HG03159 (cell line): ENCODE results near the gene DYNLT4.
A peak's percentile ranks its signal among the peaks of the same experiment; 100 is the strongest.
"Not testable (repeated sequence)": the region's sequence is repeated elsewhere in the genome, so short reads cannot be mapped to it uniquely, and the experiment has no call there.

Experiments
- ATAC-seq: cut with Tn5 transposase; IDR thresholded peaks from one replicate; pipeline ENCODE4 v1.9.1; 2021; ENCODE audit warnings: mild to moderate bottlenecking, moderate library complexity; ENCODE audit not compliant: unreplicated experiment

Gene DYNLT4

GRCh38 chr1:44810762-44811105, 3.6 kb upstream of the DYNLT4 start:
- ATAC-seq: not testable (repeated sequence)

- no peak for ATAC-seq
Measured at GRCh38 chr1:44810101-44810761, 3.1 kb upstream of the DYNLT4 start.

- peak; percentile 38 for ATAC-seq
Measured at GRCh38 chr1:44808938-44809917, 2.1 kb upstream of the DYNLT4 start.

- no peak for ATAC-seq
Measured at GRCh38 chr1:44808063-44808937, 1.1 kb upstream of the DYNLT4 start, which contains the start of gene BTBD19. Gene BTBD19, plus strand, starts transcription at chr1:44808523. Its CDS starts 298 bp downstream, at chr1:44808821.

- peak; percentile 40 for ATAC-seq
Measured at GRCh38 chr1:44807364-44808062, 362 bp upstream of the DYNLT4 start.

GRCh38 chr1:44806025-44806703, 987 bp downstream of the DYNLT4 start:
- ATAC-seq: no peak

- ATAC-seq: no peak
Measured at GRCh38 chr1:44805311-44806024, 1.7 kb downstream of the DYNLT4 start.

- no peak for ATAC-seq
Measured at GRCh38 chr1:44803312-44804095, 3.6 kb downstream of the DYNLT4 start.

GRCh38 chr1:44803062-44803311, 4.2 kb downstream of the DYNLT4 start:
- ATAC-seq: no peak

GRCh38 chr1:44802306-44803061, 4.7 kb downstream of the DYNLT4 start:
- no peak for ATAC-seq

GRCh38 chr1:44801491-44802305, 5.5 kb downstream of the DYNLT4 start:
- ATAC-seq: no peak

GRCh38 chr1:44799770-44800584, 7.2 kb downstream of the DYNLT4 start, which contains the start of gene PLK3:
Gene PLK3, plus strand, starts transcription at chr1:44800377. Its CDS starts 87 bp downstream, at chr1:44800464.
- ATAC-seq: peak; percentile 78

GRCh38 chr1:44798481-44799365, 8.4 kb downstream of the DYNLT4 start:
- no peak for ATAC-seq

GRCh38 chr1:44797886-44798285, 9.3 kb downstream of the DYNLT4 start:
- not testable (repeated sequence) for ATAC-seq
